Lower leg skin (tissue), 3 donors: ENCODE data around the gene FAM13A.

Experiments
- POLR2A ChIP-seq, 2 donors: fragments of 450-650 bp; IDR thresholded peaks; one replicate each; pipeline ENCODE4 v1.6.1; 2016 to 2017; ENCODE audit warnings: antibody characterized with exemption in 2 of 2, mild to moderate bottlenecking in 1 of 2, moderate library complexity in 1 of 2
- TF ChIP-seq, protein P1 (sequence below), 3 donors: fragments of 450-650 bp; IDR thresholded peaks; one replicate each; pipeline ENCODE4 v1.5.1; 2016; ENCODE audit warnings: antibody characterized with exemption in 3 of 3, mild to moderate bottlenecking in 3 of 3, moderate library complexity in 2 of 3

DNA sequence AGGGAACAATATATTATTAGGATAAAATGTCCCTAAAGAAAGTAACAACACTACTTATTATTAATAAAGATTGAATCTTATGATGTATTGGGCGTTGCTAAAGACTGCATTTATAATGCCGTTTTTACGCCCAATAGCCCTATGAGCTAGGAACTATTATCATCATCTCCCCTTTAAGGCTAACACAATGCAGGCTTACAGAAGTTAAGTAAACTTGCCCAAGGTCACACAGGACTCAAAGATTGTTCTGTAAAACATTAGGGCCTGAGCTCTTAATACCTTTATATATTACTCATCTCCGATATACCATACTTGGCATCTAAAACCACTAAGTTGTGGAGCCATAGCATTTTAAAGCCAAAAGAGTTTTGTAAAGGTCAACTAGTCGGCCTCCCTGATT is 149.5 kb downstream of the FAM13A start:
- TF ChIP-seq, protein P1, sequence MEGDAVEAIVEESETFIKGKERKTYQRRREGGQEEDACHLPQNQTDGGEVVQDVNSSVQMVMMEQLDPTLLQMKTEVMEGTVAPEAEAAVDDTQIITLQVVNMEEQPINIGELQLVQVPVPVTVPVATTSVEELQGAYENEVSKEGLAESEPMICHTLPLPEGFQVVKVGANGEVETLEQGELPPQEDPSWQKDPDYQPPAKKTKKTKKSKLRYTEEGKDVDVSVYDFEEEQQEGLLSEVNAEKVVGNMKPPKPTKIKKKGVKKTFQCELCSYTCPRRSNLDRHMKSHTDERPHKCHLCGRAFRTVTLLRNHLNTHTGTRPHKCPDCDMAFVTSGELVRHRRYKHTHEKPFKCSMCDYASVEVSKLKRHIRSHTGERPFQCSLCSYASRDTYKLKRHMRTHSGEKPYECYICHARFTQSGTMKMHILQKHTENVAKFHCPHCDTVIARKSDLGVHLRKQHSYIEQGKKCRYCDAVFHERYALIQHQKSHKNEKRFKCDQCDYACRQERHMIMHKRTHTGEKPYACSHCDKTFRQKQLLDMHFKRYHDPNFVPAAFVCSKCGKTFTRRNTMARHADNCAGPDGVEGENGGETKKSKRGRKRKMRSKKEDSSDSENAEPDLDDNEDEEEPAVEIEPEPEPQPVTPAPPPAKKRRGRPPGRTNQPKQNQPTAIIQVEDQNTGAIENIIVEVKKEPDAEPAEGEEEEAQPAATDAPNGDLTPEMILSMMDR (IDR thresholded peaks at IDR 0.05) = no peak
- no peak for TF ChIP-seq POLR2A (IDR thresholded peaks at IDR 0.05)
